IMR-90 (cell line): ENCODE results near the gene ADAM12. TPM values are rescaled to one million over a fixed set of nuclear protein-coding genes. Genes with fewer than 3 reads are reported as not detected.

Experiments
- ATAC-seq: fragments of 200-7000 bp; cut with Tn5 transposase; 2 replicates; pipeline ENCODE4 v1.9.1; 2020; ENCODE audit warnings: low read depth, mild to moderate bottlenecking, moderate library complexity
- BruUV-seq: library from RNA; stranded (reverse); fragments of 400-500 nt; replicated peaks from 2 replicates; lab custom pipeline; 2021; lab: Mats Ljungman, UMichigan
- CTCF ChIA-PET: fragments of 300-600 bp; formaldehyde crosslinking; extraction: SDS; loops from one replicate; lab custom pipeline; 2021; ENCODE audit warnings: antibody characterized with exemption; lab: Yijun Ruan, JAX
- POLR2A ChIA-PET: fragments of 300-600 bp; sonication (Branson Sonifier 250); formaldehyde crosslinking; loops from one replicate; lab custom pipeline; 2022; ENCODE audit warnings: antibody characterized with exemption; ENCODE audit not compliant: unreplicated experiment; lab: Charles Lee
- DNase-seq: peaks from one replicate; pipeline ENCODE4 v3.0.0; 2013
- H2AFZ ChIP-seq: replicated peaks from 2 replicates; pipeline ENCODE3; 2013; ENCODE audit warnings: low read length, mild to moderate bottlenecking; ENCODE audit not compliant: poor library complexity
- H2AK5ac ChIP-seq: 2 replicates; pipeline ENCODE4 v1.6.1; 2013; ENCODE audit warnings: low read depth, low read length, inconsistent platforms
- H2AK9ac ChIP-seq: replicated peaks from 2 replicates; pipeline ENCODE3; 2013; ENCODE audit warnings: mild to moderate bottlenecking, low read depth, low read length, moderate library complexity; ENCODE audit not compliant: poor library complexity
- H2BK120ac ChIP-seq: 2 replicates; pipeline ENCODE4 v1.6.1; 2013; ENCODE audit warnings: low read depth, low read length, inconsistent platforms
- H2BK15ac ChIP-seq: 3 replicates; pipeline ENCODE4 v1.6.1; 2013; ENCODE audit warnings: low read depth, low read length, inconsistent platforms
- H2BK20ac ChIP-seq: 2 replicates; pipeline ENCODE4 v1.6.1; 2013; ENCODE audit warnings: low read depth, mild to moderate bottlenecking, inconsistent platforms, low read length, moderate library complexity
- H2BK5ac ChIP-seq: 2 replicates; pipeline ENCODE4 v1.6.1; 2013; ENCODE audit warnings: mild to moderate bottlenecking, low read depth, low read length, inconsistent platforms; ENCODE audit not compliant: poor library complexity, severe bottlenecking
- H3K14ac ChIP-seq: replicated peaks from 2 replicates; pipeline ENCODE4 v1.6.1; 2013; ENCODE audit warnings: low read depth, low read length, inconsistent platforms
- H3K18ac ChIP-seq: 2 replicates; pipeline ENCODE4 v1.6.1; 2013; ENCODE audit warnings: low read depth, low read length, control low read depth
- H3K23ac ChIP-seq: 2 replicates; pipeline ENCODE4 v1.6.1; 2013; ENCODE audit warnings: low read depth, low read length, inconsistent platforms
- H3K27ac ChIP-seq: 2 replicates; pipeline ENCODE4 v1.5.1; 2013; ENCODE audit warnings: mild to moderate bottlenecking, control low read depth, low read length; ENCODE audit not compliant: insufficient read depth
- H3K27me3 ChIP-seq: 2 replicates; pipeline ENCODE4 v1.6.1; 2013; ENCODE audit warnings: low read length; ENCODE audit not compliant: control insufficient read depth, insufficient read depth
- H3K36me3 ChIP-seq: 2 replicates; pipeline ENCODE4 v1.6.1; 2013; ENCODE audit warnings: low read length, mixed read lengths; ENCODE audit not compliant: control insufficient read depth, insufficient read depth
- H3K4ac ChIP-seq: 2 replicates; pipeline ENCODE4 v1.6.1; 2013; ENCODE audit warnings: low read depth, low read length, inconsistent platforms
- H3K4me1 ChIP-seq: 2 replicates; pipeline ENCODE4 v1.6.1; 2013; ENCODE audit warnings: low read length, mixed read lengths; ENCODE audit not compliant: control insufficient read depth, insufficient read depth
- H3K4me2 ChIP-seq: 2 replicates; pipeline ENCODE4 v1.6.1; 2013; ENCODE audit warnings: low read depth, mild to moderate bottlenecking, control low read depth, low read length, moderate library complexity
- H3K4me3 ChIP-seq: 2 replicates; pipeline ENCODE4 v1.5.1; 2013; ENCODE audit warnings: low read depth, mild to moderate bottlenecking, control low read depth, low read length, moderate library complexity; ENCODE audit not compliant: insufficient read depth
- H3K56ac ChIP-seq: 2 replicates; pipeline ENCODE4 v1.6.1; 2013; ENCODE audit warnings: low read length, inconsistent platforms; ENCODE audit not compliant: insufficient read depth; ENCODE audit errors: extremely low read depth
- H3K79me1 ChIP-seq, 2 experiments: 2 replicates each; pipeline ENCODE4 v1.6.1; 2013; ENCODE audit warnings: low read length in 2 of 2, inconsistent platforms in 1 of 2, low read depth in 1 of 2
- H3K9ac ChIP-seq: 2 replicates; pipeline ENCODE4 v1.6.1; 2013; ENCODE audit warnings: low read depth, low read length, control low read depth
- H3K9me1 ChIP-seq: 2 replicates; pipeline ENCODE4 v1.6.1; 2013; ENCODE audit warnings: low read length, inconsistent platforms; ENCODE audit not compliant: insufficient read depth
- H3K9me3 ChIP-seq: 2 replicates; pipeline ENCODE4 v1.6.1; 2013; ENCODE audit warnings: low read length; ENCODE audit not compliant: control insufficient read depth, insufficient read depth
- H4K20me1 ChIP-seq: 2 replicates; pipeline ENCODE4 v1.6.1; 2013; ENCODE audit warnings: low read length, inconsistent platforms; ENCODE audit not compliant: insufficient read depth
- H4K5ac ChIP-seq: 2 replicates; pipeline ENCODE4 v1.6.1; 2013; ENCODE audit warnings: mild to moderate bottlenecking, low read depth, low read length, control low read depth
- H4K8ac ChIP-seq, 2 experiments: 2 replicates each; pipeline ENCODE4 v1.6.1; 2013; ENCODE audit warnings: low read depth in 2 of 2, low read length in 2 of 2, control low read depth in 1 of 2, inconsistent platforms in 1 of 2
- H4K91ac ChIP-seq: 2 replicates; pipeline ENCODE4 v1.6.1; 2013; ENCODE audit warnings: low read depth, low read length, inconsistent platforms; ENCODE audit not compliant: insufficient read depth
- CEBPB ChIP-seq: IDR thresholded peaks from 2 replicates; pipeline ENCODE4 v1.6.1; 2012; ENCODE audit warnings: low read depth, low read length, improper control_type of control experiment
- CTCF ChIP-seq: conservative IDR thresholded peaks from 2 replicates; pipeline ENCODE4 v1.5.1; 2012; ENCODE audit warnings: mild to moderate bottlenecking, low read depth, low read length, improper control_type of control experiment
- FOS ChIP-seq: fragments of 150-350 bp; IDR thresholded peaks from 2 replicates; pipeline ENCODE4 v1.6.1; 2016; ENCODE audit warnings: low read depth, low read length
- MAFK ChIP-seq: IDR thresholded peaks from 2 replicates; pipeline ENCODE4 v1.6.1; 2012; ENCODE audit warnings: low read depth, low read length, improper control_type of control experiment
- MAZ ChIP-seq: IDR thresholded peaks from 2 replicates; pipeline ENCODE4 v1.6.1; 2012; ENCODE audit warnings: low read depth, mild to moderate bottlenecking, low read length, improper control_type of control experiment, moderate library complexity, borderline replicate concordance
- NFE2L2 ChIP-seq: fragments of 150-350 bp; IDR thresholded peaks from 2 replicates; pipeline ENCODE4 v1.6.1; 2016; ENCODE audit warnings: low read depth, mild to moderate bottlenecking, low read length
- RCOR1 ChIP-seq: IDR thresholded peaks from 2 replicates; pipeline ENCODE4 v1.6.1; 2012; ENCODE audit warnings: mild to moderate bottlenecking, low read length, improper control_type of control experiment; ENCODE audit not compliant: insufficient replicate concordance
- SMC3 ChIP-seq: fragments of 150-350 bp; IDR thresholded peaks from 2 replicates; pipeline ENCODE4 v1.6.1; 2016; ENCODE audit warnings: low read depth, mild to moderate bottlenecking, antibody characterized with exemption, low read length, moderate library complexity
- WGBS, 2 experiments: methylation state at CpG; one replicate each; pipeline versions ENCODE4 v1.1.5 to v1.1.7; 2013; ENCODE audit warnings: missing lambda C conversion rate in 2 of 2; ENCODE audit not compliant: insufficient read length in 1 of 2; ENCODE audit errors: extremely low coverage in 2 of 2; 5-methylcytosine and 5-hydroxymethylcytosine counted together
- dilution Hi-C: fragments of 300-500 bp; cut with HindIII; formaldehyde crosslinking; loops from one replicate; pipeline ENCODE4 v1.14.3; 2018; ENCODE audit warnings: low sequenced_read_pairs; ENCODE audit not compliant: unreplicated experiment
- in situ Hi-C: fragments of 300-500 bp; cut with MboI; formaldehyde crosslinking; loops from 3 replicates; pipeline ENCODE4 v1.14.3; 2019; ENCODE audit warnings: low sequenced_read_pairs, inconsistent platforms, mixed read lengths
- intact Hi-C: fragments of 100-400 bp; cut with micrococcal nuclease; formaldehyde crosslinking; loops from 2 replicates; pipeline ENCODE4 v1.10.0; 2022
- polyA plus RNA-seq, 3 experiments: library from polyadenylated mRNA; depleted of rRNA; stranded (reverse); fragments of >200 nt; gene quantifications; 2 replicates each; pipeline ENCODE4 v1.2.3, GENCODE V29; 2012; ENCODE audit warnings: low replicate concordance in 1 of 3
- total RNA-seq: library from RNA; depleted of rRNA; stranded (reverse); fragments of >200 nt; gene quantifications from 2 replicates; pipeline ENCODE4 v1.2.3, GENCODE V29; 2012
- TF ChIP-seq, protein P1 (sequence below): fragments of 150-350 bp; IDR thresholded peaks from 2 replicates; pipeline ENCODE4 v1.6.1; 2017; ENCODE audit warnings: mild to moderate bottlenecking, antibody characterized with exemption, low read length, low read depth

Gene ADAM12
- total and polyA plus RNA-seq, 2 of the 4 experiments (the other 2 are of a cell fraction): 9.6 to 10.2 TPM

DNA sequence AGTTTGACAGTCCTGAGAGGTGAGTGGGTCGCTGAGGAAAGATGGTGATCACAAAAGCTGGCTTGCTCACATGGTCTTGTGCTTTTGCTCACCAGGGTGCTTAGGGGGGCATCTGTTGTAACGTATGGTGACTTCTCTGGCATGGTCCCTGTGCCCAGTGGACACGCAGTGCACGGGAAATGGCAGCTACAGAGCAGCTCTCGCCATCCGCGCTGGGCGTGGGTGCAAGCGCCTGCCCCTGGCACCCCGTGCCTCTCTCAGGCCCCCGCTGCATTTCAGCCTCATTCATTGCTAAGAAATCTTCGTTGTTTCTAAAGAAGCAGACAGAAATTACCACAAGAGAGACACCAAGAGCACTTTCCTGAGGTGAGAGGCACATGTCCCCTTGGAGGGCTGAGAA is 390.7 kb downstream of the ADAM12 start:
- ChIA-PET POLR2A (no interaction called here), CTCF (no interaction called here)
- DNase-seq (no peak), ATAC-seq (no peak)
- no peak overlapping the region for H3K9ac ChIP-seq
- H3K27ac ChIP-seq: no peak overlapping the region
- H3K18ac ChIP-seq: no peak overlapping the region
- no peak overlapping the region for H3K14ac ChIP-seq
- H3K9me3 ChIP-seq: no peaks in the 10 kb centered on the region
- H3K27me3 ChIP-seq: peaks cover 38% of the 10 kb centered on the region
- WGBS, 2 experiments: 90% methylated on average over 9 of the region's 12 CpGs; no CpG with 5 or more reads in 1 of the 2 experiments
- dilution Hi-C loops (no loop called here), in situ Hi-C loops (no loop called here), intact Hi-C loops (no loop called here)
- H3K4ac ChIP-seq: no peak overlapping the region
- no peak overlapping the region for H2AFZ ChIP-seq
- H3K79me1 ChIP-seq: no peaks in the 10 kb centered on the region
- no peak overlapping the region for H2AK9ac ChIP-seq
- no peak overlapping the region for H4K91ac ChIP-seq
- H3K4me3 ChIP-seq: no peak overlapping the region
- H3K9me1 ChIP-seq: no peaks in the 10 kb centered on the region
- H3K4me1 ChIP-seq: no peaks in the 10 kb centered on the region
- no peak overlapping the region for H2BK5ac ChIP-seq
- no peak overlapping the region for H3K4me2 ChIP-seq
- H3K36me3 ChIP-seq: no peaks in the 10 kb centered on the region
- H2BK120ac ChIP-seq: no peak overlapping the region
- no peak overlapping the region for H3K23ac ChIP-seq
- H3K56ac ChIP-seq: no peak overlapping the region
- TF ChIP-seq, protein P1, sequence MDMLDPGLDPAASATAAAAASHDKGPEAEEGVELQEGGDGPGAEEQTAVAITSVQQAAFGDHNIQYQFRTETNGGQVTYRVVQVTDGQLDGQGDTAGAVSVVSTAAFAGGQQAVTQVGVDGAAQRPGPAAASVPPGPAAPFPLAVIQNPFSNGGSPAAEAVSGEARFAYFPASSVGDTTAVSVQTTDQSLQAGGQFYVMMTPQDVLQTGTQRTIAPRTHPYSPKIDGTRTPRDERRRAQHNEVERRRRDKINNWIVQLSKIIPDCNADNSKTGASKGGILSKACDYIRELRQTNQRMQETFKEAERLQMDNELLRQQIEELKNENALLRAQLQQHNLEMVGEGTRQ: no peak
- TF ChIP-seq RCOR1 (no peak), CTCF (no peak), MAZ (no peak), CEBPB (no peak), FOS (no peak), NFE2L2 (no peak), MAFK (no peak), SMC3 (no peak)
- H2AK5ac ChIP-seq: no peak overlapping the region
- H2BK15ac ChIP-seq: no peak overlapping the region
- no peak overlapping the region for H2BK20ac ChIP-seq
- BruUV-seq: no TSS peak
- H4K8ac ChIP-seq: no peak overlapping the region
- no peak overlapping the region for H4K5ac ChIP-seq
- H4K20me1 ChIP-seq: no peaks in the 10 kb centered on the region
